UCSD-AML1 (cell line): ENCODE data around the gene PITX1.

Experiments used
- DNase-seq: peaks from one replicate; lab custom pipeline; 2025; ENCODE audit not compliant: unreplicated experiment; lab: John Stamatoyannopoulos, UW

Gene PITX1

DNA sequence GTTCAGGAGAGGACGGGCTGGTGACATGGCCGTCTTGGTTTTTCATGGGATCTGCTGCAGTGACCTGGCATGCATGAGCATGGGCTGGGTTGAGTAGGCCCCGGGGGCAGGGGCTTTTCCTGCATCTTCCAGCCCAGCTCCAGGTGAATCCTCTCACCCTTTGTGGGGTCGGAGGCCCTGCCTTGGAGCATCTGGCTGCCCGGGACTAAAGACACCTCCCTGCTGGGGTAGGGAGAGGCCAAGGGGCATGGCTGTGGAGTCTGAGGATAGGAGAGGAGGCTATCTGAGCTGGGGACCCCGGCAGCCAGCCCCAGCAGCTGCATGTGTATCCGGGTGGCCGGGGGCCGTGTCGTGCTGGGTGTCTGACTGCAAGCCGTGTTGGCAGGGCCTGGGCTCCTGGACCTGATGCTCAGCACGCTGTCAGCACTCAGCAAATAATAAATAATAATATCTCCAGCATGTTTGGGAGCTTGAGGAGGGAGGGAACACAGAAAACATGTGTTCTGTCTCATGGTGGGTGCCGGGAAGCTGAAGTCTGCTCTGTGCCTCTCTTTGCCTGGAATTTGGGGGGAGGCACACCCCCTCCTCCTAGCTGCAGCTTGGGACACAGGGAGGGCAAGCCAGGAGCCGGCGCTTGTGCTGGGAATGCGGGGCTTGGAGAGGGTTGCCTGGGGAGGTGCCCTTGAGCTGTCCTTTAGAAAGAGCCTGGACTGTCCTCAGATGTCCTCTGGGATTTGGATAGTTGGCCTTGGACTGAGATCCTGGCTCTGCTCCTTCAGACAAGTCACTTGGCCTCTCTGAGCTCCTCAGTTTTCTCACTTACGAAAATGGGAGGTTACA, 28.4 kb upstream of the PITX1 start:
- no peak for DNase-seq

DNA sequence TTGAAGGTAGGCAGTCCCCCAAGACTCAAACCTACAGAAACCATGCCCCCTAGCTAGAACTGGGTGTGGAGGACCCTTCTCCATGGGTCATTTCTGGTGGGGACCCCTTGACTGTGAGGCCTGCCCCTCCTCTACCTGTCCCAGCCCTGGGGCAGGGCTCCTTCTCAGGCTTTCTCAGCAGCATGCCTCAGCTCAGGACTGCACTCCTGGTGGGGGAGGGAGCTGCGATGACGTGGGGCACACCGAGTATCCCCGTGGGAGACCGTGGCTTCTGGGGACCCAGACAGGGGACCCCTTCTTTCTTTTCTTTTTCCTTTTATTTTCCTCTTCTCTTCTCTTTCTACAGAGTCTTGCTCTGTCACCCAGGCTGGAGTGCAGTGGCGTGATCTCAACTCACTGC, 27.0 kb upstream of the PITX1 start:
- no peak for DNase-seq

DNA sequence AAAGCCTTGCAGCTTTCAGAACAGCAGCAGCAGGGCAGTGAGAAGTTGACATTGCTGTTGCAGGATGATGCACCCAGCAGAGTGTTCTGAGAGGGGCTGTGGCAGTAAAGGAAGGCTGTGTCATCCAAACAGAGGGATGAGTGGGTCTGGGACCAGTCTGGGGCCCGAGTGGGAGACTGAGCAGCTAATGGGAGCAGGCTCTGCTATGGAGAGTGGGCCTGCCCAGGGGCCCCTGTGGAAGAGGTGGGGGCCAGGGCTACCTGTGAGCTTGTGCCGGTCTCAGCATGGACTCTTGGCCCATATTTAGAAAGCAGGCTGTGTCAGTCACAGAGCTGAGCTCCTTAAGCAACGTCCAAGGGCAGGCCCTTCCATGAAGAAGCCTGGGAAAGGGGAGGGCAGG, 26.0 kb upstream of the PITX1 start:
- no peak for DNase-seq

DNA sequence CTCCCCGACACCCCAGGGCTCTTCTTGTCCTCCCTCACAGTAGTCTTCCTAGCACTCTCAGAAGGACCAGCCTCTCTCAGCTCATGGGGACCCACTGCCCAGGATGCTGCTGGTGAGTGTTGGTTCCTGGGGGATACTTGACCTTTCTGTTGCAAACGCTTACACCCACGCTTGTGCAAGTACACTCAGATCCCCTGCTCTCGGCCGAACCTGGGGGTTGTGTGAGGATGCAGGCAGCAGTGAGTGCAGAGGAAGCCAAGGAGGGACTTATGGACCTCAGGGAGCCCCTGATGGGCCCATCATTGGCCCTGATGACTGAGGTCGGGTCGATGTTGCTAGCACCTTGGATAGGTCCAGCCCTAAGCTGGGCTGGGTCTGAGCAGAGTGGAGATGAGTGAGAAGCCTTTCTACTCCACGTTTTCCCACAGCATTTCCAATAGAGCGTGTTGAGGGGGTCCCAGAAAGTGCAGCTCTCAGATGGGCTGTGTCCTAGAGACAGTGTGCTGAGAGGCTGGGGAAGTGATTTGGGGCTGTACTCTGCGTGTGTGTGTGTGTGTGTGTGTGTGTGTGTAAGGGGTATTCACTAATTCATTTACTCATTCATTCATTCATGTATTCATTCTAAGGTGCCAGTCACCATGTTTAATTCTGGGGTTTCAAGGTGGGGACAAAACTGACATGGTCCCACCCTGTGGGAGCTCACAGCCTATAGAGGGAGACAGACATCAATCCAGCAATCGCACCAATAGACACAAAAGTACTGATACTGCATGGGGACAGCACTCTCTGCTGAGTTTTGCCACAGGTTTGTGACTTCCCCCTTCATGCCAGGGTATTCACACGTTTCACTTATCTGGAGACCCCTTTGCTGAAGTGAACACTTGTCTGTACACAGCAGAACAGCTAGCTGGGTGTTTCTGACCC, 25.2 kb upstream of the PITX1 start:
- DNase-seq = no peak

DNA sequence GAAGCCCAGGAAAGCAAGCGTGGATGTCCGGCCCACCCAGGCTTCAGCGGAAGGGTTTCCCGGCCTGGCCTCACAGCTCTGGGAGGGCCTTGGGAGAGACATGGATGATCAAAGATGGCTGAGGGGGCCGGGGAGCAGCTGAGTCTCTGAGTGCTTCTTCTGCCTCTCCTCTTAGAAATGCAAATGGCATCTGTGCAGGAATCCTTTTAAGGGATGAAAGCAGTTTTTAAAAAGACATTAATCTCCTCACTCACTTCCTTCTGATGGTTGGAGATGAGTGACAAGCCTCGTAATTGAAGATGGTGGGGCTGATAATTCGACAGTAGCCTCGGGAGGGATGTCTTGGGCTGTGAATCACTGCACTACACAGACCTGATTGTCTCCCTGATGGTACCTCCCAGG, 24.3 kb upstream of the PITX1 start:
- DNase-seq = no peak

DNA sequence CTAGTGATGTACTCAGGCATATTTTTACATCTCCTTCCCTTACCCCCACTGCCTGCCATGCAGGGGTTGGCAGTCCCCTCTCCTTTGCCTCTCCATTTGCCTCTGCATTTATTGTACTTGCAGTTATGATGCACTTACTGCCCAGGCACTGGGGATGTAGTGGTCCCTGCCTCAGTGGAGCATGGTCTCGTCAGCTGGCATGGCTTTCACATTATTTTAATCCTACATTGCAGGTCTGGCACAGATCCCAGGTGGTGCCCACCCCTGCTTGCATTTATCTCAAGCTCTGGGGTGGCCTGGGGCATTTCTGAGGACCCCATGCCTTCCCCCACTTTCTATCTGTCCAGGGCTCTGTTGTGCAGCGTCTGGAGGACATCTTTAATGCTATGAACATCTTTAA, 23.2 kb upstream of the PITX1 start:
- DNase-seq = no peak

DNA sequence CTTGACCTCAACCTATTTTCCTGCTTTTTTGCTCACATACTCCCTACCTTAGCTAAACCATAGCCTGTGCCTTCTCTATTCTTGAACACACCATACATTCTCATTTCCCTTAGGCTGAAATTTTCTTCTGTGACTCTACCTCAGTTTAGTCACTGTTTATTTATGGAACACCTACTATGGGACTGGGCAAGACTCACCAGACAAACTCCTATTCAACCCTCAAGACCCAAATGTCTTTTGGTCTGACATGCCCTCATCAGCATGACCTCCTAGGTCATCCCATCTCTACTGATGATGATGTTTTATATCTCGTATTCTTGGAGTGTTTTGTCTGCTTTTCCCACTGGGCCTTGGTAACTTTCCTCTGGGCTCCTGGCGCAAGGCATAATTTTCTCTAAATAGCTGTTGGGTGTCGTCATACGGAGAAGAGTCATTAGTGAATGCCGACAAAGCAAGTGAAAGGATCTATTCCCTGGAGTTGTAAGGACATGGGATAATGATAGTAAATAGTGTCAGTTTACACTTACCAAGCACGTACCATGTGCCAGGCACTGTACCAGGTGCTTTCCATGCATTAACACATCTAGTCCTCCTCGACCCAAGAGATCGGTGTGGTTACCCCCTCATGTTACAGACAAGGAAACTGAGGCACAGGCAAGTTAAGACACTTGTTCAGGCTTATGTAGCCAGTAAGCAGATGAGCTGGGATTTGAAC, 22.4 kb upstream of the PITX1 start:
- DNase-seq = no peak

DNA sequence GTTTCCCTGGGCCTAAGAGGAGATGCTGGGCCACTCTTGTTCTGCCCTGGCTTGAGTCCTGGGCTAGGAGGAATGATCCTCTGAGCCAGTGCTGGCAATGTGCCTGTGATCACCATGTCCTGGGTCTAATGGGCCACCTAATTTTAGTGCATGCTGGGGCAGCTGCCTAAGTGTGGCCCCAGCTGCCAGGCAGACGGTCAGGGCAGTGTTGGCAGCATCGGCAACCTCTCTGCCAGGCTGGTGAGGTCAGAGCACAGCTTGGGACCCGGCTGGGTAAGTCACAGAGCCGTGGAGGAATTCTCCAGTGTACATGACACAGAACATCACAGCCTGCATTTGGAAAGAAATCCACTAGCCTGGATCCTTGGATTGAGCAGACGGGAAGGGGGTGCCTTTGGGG, 21.4 kb upstream of the PITX1 start:
- no peak for DNase-seq

DNA sequence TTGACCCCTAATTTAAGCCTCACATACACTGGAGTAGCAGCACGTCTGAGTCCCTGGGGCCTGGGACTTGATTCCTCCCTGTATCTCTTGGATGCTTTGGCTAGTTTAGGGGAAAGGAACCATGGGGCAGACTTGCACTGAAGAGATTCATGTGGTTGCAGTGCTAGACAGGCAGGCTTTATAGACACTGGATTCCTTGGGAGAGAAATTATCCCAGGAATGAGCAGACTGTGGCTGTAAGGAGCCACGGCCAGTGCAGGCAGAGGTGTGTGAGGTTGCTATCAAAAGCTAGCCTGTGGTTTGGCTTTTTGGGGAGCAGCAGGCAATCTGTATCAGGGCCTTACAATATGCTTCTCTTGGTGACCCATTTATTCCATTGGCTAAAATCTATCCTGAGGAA, 20.5 kb upstream of the PITX1 start:
- DNase-seq = no peak

DNA sequence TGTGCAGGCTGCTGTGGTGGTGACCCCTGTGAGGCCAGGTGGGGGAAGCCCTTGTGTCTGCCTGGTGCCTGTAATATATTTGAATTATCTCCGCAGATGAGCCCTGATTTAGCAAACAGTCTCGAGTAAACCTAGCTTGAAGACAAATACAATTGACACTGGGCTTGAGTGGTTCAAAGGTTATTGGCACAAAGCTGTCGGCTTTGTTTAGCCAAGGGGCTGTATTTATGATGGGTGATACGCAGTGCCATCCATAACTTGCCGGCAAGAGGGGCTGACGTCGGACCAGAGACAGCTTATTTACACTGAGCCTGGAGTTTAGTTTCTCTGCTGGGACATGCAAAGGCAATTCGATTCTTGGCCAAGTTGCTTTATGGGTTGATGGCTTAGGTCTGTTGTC, 20.0 kb upstream of the PITX1 start:
- DNase-seq = no peak

DNA sequence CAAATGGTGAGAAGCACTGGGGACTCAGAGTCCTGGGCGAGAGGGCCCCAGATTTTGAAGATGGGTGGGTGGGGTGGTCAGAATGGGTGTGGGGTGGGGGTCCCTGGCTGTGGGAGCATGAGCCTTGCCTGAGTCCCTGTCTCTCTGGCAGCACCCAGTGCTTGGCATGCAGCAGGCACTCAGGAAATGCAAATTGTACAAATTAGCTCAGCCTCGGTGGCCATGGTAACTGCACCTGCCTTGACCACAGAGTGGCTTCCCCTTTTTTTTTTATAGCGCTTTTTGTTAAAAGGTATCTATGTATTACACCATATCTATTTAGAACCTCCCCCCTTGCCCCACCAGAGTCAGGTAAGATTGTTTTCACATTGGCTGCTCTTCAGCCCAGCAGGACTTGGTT, 19.2 kb upstream of the PITX1 start:
- DNase-seq = no peak

DNA sequence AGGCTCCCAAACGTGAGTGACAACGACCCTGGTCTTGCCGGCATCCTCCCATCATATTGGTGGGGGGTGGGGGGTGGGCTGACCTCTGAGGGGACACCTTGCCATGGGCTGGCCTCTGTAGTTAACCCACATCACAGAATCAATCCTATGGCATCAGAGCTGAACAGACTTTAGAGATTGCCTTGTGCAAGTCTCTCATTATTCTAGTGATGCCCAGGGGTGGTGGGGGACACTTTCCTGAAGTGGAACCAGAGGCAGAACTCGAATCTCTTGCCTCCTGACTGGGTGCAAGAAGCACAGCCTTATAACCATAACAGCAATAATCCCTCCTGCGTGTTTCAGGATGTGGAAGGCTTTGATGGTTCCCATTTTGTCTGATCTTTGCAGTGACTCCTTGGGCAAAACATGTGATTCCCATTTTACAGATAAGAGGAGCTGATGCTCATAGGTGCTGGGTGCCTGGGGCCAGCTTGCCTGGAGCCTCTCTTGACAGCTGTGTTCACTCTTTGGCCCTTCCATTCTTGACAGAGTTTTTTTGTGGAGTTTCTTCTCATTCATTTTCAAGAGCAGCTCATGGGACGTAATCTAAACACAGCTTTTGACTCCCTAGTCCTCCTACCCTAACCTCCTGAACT, 18.6 kb upstream of the PITX1 start:
- no peak for DNase-seq

DNA sequence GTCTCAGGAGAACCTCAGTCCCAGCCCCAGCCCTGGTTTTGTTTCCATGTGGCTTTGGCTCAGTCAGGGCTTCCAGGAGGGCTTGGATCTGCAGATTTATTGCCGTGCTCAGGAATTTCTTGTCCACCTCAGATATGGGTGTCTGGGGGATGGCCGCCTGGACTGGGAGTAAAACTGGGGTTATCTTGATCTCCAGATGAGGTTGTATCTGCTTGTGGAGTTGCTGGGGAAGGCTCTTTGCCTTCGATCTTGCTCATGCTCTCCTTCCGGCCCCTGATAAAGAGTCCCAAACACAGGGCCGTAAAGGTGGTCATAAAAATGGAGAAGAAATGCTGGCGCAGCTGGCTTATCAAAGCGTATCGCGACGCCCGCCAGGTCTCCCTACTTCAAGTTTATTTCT, 17.8 kb upstream of the PITX1 start:
- DNase-seq = no peak

DNA sequence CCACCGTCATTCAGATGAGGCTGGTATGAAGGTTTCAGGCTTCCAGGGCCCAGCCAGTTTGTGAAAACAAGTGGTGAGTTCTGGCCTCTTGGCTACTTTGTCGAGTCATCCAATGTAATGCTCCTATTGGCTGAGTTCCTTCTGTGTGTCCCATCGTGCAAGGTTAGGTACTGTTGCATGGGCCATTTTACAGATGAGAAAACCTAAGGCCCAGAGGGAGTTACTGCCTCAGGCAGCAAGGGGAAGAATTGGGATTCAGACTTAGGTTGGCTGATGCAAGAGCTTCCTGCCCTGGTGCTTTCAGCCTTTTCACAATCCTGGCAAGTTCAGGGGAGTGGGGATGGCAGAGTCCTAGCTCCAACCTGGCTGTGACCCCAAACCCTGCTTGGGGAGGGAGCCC, 17.4 kb upstream of the PITX1 start:
- no peak for DNase-seq

DNA sequence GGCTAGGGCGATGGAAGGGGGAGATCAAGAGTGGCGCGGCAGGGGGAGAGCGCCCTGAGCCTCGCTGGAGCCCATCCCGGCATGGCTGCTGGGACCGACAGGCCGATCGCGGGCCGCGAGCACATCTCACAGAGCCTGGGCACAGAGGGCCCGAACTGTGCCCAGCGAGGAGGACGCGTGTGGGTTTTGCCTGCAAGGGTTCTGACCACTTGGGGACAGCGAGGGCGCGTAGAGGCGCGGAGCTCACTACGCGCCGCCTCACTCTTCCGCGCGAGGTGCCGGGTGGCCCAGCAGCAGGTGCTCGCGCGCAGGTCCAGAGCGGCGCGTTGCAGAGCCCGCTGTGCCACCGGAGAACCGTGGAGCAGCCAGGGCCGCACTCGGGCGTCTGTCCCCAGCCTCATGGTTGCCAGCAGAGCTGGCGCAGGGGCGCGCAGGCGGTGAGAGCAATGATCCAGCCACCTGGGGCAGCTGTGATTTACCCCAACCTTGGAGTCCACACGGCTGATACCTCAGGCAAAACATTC, 16.3 kb upstream of the PITX1 start:
- DNase-seq = no peak

DNA sequence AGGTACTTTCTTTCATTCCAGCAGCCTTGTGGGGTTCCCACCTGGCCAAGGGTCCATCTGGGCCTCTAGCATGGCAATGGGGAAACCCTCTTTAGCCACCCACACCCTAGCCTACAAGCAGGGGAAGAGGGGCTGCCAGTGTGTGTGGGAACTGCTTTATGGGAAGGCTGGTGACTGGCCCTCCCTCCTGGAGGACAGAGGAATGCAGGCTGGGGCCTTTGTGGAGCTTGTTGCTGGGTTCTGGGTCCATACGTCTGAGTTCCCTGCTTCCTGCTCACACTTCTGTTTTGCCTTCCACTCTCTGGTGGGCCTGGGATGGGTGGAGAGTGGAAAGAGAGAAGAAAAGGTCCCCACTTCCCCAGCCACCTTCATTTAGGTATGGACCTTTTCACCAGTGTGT, 14.9 kb upstream of the PITX1 start:
- DNase-seq = no peak

DNA sequence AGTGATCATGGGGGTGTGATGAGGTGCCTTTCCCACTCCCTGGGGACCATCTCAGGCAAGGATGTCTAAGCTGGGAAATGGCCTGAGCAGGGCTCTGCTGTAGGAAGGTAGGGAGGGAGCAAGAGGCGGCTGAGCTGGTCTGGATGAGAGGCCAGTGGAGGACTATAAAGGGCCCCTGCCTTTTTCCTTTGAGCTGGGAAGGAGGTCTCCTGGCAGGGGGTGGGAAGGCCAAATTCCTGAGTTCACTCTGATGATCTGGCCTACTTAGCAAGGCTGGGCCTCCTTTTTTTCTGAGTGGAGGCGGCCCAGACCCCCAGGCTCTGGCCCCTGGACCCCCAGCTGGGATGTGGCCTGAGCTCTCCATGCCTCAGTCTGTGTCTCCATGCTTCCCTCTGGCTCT, 14.3 kb upstream of the PITX1 start:
- DNase-seq = no peak

DNA sequence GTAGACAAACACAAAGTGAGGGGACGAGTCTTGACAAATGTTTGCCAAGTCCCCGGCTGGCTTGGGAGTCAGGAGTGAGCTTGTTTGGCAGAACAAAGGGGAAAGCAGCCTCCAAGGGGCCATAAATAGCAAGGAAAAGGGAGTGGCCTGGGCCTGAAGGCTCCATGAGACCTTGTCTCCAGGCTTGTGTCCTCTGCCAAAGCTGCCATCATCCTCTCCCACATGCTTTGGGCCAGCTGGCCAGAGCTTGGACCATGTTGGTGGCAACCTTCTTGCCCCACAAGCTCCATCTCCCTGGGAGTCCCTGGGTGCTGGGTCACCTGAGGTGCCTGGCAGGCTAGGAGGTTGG, 13.3 kb upstream of the PITX1 start:
- DNase-seq = no peak

DNA sequence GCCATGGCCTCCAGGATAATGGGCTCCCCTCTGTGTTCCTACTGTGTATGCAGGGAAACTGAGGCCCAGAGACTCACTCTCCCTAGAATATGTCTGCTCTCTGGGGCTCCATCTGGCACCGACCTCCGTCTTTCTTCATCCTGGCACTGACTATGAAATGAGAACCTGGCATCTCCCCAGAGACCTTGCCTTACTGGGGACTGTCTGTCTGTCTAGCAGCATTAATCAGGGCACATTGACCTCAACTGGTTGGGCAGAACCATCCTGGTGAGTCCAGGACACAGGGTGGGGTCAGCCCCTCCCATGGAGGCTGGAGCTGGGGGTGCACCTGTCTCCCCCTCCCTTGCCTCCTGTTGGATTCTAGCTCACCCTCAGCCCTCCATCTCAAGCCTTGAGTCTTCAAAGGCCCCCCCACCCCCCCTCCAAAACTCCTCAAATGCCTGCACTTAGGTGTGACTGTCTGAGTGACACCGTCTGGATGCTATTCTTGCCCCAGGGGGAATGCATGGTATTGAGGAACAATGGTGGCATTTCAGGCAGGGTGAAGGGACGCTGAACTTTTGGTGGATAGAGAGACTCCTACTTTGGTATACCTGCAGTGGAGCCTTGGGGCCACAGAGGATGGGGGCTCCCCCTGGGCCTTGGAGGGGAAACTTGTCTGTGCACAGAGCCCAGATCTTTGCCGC, 12.8 kb upstream of the PITX1 start:
- DNase-seq = no peak

DNA sequence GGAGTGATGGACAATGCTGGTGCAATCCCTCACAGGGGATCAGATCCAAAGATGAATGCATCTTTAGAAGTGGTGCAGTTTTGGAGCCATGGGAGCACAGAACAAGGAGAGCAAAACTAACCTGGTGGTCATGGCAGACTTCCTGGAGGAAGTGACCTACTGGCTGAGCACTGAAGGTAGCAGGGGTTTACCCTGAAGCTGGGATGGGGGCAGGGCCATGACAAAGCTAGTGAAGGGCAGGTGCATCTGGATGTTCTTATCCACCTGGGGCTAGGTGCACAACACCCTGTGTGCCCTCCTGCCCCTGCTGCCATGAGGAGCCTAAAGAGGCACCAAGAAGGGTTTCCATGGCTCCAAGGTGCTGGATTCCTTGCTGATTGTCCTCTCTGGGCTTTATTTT, 11.5 kb upstream of the PITX1 start:
- DNase-seq = no peak

DNA sequence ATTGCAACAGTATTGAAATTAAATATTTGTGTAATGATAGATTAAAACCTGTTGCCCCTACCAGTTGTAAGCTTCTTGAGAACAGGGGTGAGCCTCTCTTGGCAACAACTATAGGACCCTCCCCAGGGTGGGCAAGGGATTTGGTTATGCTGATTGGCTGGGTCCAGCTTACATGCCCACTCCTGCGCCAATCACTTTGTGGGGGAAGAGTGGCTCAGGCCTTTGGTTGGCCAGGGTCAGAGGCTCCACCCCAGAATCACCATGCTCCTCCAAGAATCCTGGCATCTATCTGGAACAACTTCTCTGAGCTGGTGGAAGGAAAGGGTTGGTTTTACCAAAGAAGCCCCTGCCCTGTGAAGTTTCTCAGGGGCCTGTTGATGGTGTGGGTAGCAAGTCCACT, 8.6 kb upstream of the PITX1 start:
- no peak for DNase-seq
